Activated CD4-positive, alpha-beta T cell treated with anti-CD3 and anti-CD28 coated beads, Interleukin-2, amount 50 U/mL, for 1 hour (primary cell): ENCODE measurements around the gene TTC7B.

Experiments used
- DNase-seq: peaks from one replicate; pipeline ENCODE4 v3.0.0-alpha.2; 2020

TTC7B gene

DNA sequence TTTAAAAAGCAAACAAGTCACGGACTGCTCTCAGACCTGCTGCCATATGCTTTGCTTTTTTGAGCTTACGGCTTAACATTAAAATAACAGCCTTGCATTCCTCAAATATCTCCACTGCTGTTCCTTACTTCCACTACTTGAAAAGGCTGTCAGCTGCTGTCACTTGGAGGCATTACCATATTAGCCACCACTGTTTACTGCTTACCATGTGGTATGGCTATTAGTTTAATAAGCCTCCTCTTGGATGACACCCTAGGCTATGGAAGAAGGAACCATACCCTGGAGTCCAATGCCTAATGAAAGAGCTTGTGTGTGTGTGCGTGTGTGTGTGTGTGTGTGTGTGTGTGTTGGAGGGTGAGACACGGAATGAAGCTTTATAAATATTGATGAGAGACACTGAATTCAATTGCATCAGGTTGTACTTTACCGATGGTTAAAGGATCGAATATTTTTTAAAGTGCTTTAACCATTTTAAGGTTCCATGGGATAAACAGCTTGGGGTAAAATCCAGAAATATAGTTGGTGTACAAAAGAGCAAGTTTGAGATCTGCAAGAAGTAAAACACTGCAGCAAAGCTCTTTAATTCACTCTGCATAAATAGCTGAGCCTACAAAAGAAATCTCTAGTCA lies 174.5 kb downstream of the TTC7B start:
- DNase-seq = no peak

DNA sequence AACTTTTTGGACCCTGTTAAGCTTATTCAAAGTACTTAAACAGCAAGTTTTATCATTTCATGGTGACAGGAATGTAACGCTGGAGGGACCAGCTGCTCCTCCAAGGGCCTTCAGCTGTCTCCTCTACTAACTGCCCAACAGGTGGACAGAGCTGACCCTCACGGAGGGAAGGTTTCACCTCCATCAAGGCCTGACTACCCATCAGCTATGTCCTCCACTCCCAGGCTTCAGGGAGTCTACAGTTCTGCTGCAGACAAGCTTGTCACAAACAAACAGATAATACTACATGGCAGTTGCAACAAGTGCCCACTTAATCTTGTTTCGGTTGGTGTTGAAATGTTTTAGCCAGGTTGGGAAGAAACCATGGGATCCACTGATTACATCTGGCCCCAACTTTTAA lies 175.1 kb downstream of the TTC7B start:
- DNase-seq = no peak

DNA sequence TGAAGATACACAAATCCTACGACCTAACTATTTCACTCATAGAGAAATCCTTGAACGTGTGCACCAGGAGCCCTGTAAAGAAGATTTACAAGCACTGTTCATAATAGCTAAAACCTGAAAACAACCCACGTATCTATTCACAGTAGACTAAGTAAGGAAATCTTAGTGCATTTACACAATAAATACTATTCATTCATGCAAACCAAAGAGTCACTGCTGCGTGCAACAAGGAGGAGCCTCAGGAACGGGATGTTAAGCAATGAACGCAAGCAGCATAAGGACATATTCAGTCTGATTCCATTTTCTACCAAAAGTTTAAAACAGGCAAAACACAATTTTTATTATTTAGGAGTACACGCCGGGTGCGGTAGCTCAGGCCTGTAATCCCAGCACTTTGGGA lies 176.6 kb downstream of the TTC7B start:
- no peak for DNase-seq

DNA sequence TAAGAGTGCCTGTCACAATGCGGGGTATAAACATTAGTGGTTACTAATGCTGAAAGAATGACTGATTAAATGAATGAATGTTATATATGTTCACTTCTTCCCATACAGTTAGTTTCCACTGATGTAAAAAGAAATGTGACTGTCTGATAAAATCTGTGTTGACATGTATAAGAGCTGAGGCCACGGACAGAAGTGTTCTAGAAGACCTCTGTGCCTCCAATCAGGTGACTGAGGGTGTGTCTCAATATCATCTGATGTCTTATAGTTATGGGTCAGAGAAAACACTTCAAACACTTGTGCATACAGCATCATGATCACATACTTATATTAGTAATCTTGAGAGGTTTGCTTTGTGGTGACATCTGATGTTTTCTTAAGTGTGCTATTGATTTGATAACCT lies 183.4 kb downstream of the TTC7B start:
- DNase-seq = no peak

DNA sequence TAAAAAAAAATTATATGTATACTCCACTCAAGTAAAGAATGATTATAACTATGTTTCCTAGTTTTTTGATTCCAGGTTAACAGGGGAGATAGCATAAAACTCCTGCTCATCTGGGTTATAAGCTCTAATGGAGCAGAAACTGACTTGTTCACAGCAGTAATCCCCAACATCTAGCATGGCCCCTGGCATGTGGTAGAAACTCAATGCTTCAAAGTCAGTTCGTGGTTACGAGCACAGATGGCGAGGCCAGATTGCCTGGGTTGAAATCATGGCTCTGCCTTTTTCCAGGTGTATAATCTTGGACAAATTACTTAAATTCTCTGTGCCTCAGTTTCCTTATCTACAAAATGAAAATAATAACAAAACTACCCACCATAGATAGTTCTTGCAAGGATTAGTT lies 183.8 kb downstream of the TTC7B start:
- DNase-seq = no peak

DNA sequence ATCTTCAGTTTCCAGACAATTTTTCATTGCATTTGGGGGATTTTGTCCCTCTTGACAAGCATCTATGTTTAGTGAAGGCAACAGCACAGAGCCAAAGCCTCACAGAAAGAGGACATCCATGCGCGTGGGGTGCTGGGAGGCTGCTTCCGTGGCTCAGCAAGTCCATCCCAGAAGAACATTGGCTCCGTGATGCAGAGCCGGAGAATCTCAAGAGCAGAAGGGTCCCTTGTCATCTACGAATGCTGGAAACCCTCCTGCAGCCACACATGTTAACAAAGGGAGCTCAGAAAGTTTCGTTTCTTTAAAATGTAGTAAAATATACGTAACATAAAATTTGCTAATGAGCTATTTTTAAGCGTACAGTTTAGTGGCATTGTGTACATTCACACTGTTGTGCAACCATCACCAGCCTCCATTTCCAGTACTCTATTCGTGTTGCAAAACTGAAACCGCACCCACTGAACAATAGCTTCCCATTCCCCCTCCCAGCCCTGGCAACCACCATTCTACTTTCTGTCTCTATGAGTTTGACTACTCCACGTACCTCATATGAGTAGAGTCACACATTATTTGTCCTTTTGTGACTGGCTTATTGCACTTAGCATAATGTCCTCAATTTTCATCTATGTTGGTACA lies 185.9 kb downstream of the TTC7B start:
- DNase-seq = no peak

DNA sequence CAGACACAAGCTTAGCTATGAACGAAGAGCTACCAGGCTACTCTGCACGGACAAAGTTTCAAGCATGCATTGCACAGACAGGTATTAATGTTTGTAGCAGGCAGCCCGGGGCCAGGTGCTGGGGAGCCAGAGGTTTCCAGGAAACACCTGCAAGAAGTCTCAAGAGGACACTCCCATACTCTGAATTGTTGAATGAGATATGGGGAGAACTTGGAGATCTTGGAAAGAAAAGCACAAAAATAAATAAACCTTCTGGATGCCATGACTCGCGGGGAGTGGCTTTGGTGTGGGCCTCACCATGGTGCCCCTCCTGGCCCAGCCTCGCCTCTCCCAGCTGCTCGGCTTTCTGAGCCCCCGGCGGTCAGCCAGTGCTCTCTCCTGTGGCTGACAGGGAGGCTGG lies 186.8 kb downstream of the TTC7B start:
- no peak for DNase-seq

DNA sequence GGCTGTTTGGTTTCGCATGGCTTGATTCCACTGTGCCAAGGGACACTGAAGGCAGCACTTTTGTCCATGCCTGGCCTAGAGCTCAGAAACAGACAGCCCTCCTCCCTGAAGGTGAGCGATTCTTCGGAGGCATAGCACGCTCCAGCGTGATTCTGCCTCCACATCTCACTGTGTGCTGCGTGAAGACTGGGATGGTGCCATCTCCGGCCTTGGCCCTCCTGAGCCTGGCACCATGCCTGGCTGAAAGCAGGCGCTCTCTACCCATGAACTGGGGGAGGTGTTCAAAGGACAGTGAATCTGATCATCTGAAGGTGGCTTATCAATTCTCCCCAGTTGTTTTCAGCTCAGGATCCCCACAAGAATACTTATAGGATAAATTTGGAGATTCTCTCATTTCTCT lies 187.4 kb downstream of the TTC7B start:
- DNase-seq = no peak

DNA sequence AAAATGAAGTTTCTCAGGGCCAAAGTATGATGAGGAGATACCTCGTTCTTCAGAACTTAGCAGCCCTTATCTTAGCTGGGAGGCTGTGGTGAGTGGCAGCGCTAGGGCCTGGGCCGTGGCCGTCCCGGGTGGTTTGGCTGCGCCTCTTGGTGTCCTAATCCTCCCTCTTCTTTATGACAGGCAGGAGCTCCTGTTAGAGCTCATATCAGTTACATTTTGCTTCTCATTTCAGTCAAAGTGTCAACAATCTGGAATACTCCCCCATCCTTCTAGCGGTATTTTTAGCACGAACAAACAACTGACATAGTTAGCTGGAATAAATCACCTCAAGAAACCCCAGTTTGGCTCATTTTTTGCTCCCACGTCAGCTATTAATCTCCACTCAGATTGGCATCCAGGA lies 188.8 kb downstream of the TTC7B start:
- no peak for DNase-seq

DNA sequence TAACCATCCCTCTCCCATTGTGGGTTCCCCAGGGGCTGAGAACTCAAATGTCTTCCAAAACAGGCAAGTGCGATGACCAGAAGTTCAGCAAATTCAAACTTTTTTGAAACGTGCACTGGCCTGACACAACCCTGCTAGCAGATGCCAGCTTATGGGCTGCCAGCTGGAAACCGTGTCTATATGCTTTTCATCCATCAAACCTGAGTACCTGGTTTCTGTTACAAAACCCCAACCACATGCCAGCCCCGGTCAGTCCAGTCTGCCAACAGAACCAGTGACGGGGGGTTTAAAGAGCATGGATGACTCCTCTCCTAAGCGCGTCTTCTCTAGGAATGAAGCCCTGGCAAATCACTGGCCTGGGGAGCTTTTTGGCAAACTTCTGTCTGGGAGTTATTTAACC lies 189.7 kb downstream of the TTC7B start:
- no peak for DNase-seq

DNA sequence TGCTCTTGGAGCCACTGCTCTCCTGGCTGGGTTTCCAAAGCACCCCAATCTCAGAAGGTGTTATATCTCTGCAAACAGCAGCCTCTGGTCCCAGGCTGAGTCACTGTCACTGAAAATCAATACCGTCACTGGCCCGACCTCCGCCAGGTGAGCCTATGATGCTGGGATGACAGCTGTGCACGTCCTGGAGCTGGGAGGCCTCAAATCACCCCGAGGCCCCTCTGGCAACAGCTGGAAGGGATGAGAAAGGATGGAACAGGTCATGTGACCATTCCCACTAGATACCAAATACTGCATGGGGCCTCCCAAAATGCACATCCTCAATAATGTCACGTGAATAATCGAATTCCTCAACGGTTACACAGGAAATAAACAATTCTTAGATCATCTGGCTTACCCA lies 190.8 kb downstream of the TTC7B start:
- DNase-seq = no peak

DNA sequence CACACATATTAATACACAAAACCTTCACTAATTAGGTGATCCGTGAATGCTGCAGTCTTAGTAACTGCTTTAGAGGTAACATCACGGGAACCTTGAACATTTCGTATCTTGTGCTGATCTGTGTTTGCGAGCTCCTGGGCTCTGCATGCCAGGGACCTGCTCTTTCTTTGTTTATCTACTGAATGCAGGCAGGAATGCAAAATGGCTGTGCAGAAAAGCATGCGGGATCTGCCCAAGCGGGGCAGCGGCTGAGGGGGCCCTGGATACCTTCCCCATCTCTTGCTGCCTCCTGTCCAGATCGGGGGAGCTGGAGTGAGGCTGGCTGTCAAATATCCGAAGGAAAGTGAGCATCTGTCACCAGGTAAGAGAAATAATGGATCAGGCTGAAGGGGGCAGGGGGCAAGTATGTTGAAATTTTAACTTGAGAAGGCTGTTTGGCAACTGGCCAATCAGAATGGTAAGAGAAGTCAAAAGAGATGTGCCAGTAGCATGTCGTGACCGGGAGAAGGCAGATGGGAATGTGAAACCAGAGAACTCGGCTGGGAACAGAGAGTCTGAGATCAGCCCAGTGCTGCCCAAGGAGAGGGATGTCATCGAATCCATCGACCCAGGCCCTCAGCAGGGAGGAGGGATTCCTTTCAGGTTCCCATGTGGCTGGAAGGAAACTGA lies 191.4 kb downstream of the TTC7B start:
- no peak for DNase-seq

DNA sequence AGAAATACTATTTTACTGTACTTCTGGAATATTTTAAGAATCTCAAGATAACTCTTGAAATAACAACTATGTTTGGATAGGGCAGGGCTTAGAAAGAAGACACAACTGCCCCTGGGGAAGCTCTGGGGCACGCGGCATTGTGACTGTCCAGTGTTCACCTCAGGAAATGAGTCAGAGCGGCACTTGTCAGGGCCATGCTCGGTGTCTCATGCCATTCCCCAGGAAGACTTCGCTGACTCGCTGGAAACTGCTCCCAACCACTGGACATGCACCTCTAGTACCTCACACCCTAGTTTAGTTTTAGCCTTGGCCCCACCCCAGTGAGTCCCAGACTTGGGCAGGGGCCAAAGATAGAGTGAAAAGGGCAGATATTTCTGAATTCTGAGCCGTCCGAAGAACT lies 192.0 kb downstream of the TTC7B start:
- DNase-seq = no peak

DNA sequence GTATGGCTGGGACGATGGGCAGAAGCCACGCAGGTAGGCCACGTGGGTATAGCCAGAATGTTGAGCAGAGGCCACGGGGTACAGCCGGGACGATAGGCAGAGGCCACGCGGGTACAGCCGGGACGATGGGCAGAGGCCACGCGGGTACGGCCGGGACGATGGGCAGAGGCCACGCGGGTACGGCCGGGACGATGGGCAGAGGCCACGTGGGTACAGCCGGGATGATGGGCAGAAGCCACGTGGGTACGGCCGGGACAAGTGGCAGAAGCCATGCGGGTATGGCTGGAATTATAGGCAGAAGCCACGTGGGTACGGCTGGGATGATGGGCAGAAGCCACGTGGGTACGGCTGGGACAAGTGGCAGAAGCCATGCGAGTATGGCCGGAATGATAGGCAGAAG lies 195.0 kb downstream of the TTC7B start:
- no peak for DNase-seq

DNA sequence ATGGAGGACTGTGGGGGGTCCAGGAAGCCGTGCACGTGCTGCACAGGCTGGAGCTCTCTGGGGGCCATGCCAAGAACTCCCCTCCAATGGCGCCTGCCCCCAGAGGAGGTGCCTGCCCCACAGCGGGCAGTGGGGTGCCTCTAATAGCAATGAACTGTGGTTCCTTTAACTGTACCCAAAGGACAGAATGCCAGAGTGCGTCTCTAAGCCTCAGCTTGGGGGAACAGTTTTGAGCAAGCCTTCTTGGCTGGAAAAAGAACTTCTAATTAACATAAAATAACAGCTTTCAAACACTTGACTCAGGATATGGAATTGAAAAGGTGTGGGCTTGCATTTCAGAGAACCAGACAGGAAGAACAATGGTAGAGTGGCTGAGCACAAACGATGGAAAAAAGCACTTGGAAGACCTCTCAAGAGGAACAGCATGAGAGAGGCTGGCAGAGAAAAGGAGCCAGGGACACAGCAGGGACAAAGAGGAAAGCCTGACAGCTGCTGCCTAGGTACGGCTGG lies 195.6 kb downstream of the TTC7B start:
- DNase-seq = no peak

DNA sequence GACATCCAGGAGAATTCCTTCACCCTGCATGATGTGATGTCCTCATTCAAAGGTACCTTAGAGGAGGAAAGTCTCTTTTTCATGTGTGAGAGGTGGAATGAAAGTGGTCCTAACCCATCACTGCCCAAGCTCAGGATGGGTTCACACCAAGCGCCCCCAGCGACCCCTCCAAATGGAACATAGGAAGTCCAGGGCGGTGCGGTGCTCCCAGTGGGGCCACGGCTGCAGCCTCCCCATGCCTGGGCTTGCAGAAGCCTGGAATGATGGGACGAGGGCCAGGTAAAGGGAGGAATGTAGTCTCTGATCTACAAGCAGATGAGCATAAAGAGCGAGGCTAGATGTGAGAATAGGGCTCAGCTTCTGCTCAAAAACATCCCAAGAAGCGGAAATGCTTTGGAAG lies 196.3 kb downstream of the TTC7B start:
- no peak for DNase-seq

DNA sequence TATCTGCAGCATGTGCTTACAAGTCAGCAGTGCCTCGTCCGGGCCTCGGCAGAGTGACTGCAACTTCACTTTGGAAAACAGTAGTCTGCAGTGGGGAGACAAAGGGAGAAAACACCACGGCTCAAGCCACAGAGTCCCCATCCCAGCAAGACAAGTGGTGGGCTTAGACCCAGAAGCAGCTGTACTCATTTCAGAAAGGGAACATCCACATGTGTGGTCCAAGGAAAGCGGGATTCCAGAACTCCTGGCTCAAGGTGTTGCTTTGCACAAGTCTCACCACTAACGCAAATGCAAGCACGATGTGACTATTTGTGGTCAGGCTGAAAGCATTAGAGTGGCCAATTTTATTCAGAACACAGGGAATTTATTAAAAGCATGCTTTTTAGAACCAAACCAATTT lies 198.3 kb downstream of the TTC7B start:
- DNase-seq = no peak

DNA sequence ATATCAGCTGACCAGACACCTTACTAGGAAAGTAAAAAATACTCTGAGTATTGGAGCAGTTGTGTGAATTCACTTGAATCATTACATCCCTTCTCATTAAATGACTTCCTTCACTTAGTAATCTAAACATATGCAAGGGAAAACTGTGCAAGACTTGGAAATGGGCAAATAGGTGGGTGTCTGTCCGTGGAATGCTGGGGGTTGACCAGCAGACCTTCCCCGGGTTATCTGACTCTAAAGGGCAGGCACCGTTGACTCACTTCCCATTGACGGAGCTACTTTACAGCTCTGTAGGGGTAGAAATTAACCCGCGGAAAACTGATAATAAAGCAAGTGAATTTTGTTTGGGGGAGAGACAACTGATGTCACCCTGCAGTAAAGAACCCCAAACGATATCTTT lies 199.3 kb downstream of the TTC7B start:
- no peak for DNase-seq

DNA sequence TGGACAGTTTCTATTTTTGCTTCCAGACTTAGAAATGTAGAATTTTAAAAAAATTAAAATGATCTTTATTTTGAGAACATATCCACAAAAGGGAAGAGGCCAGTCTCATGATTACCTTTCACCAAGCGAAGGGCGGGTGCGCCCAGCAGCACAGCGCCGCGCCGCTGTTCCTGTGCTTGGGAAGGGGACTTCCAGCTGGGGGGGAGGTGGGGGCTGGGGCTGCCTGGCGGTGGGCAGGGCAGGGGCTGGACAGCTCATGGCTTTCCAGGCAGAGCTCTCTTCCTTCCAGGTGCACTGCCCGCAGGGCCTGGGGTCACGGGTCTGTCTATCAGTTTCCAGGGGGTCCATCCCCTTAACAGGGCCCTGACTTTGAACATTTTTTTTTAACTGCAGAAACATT lies 199.9 kb downstream of the TTC7B start:
- no peak for DNase-seq

DNA sequence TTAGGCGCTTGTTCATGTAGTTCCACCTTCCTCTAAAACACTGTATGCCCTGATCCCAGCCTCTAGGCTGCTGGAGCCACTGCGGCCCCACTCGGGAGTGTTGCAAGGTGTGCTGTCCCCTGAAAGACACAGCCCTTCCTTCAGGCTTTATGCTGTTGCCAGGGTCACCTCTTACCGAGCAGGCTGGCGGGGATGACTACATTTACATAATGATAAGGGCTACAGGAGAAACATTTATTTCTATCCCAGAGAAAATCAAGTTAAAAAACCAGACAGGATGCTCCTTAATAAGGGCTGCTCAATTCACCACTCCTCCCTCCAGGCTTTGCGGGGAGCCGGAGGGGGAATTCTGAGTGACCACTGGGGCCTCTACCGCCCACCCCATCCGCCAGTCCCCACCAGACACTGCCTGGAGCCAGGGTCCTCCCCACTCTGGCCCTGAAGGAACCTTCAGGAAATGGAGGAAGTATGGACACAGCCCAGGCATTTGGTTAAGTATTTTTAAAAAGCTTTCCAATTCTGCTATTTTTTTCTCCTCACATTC lies 200.6 kb downstream of the TTC7B start:
- no peak for DNase-seq

DNA sequence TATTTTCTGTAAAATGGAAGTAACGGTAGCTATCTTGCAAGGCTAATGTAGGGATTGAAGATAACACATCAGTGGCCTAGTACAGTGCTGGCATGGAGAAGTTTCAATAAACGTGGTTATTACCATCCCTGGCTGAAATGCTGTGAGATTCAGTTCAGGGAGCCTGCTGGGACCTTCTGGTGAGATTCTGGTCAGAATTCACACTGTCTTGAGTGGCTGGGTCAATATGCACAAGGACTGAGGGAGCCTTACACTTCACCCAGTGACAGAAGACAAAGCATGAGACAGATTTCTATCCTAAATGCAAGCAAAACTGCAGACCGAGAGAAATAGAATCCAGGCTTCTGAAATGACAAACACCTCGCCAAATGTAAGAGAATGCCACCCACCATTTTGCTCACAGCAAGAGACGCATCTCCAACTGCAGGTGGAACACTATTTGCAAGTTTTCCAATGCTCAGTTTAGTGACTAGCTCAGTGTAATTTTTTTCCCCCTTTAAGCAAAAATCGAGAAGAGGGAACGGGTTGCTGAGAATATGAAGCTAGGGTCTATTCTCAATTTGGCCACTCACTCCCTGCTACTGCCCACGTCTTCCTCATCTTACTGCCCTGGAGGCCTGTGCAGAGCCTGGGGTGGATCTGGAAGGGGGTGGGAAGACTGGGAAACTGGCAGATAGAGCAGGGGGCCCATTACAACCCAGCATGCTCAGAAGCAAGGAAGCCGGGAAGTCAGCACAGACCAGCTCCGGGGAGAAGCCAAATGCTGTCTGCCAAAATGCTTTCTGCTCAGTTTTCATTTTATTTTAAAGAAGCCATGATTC lies 201.3 kb downstream of the TTC7B start:
- no peak for DNase-seq

DNA sequence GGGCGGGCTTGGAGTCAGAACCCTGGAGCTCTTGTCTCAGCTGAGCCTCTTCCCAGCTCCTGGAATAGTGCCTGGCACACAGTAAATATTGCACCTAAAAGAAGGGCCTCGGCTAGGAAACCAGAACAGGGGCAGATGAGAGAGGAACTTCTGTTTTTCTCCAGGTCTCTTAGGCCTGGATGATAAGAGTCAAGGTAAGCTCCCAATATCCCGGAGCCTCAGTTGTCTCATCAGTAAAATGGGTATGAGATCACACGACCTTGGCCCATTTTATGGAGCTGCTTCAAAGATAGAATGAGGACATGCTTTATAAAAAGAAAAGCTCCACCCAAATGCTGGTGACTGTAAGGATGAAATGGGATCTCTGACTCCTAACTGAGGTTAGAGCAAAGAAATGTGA lies 202.2 kb downstream of the TTC7B start:
- no peak for DNase-seq

DNA sequence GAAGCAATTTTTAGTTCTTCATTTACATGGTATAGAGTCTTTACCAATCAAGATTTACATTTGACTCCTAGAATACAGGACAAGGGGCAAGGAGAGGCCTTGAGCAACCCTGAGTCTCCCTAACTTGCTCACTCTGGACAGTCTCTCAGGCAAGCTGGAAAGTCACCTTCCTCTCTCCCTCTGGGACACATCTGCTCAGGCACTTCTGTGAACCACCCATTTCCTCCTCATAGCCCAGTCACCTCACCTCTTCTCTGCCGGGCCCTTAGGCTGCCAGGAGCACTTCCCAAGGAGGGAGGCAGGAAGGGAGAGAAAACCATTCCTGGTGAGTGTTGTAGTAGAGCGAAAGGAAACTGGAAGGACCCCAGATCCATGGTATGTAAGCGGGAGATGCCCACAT lies 202.8 kb downstream of the TTC7B start:
- DNase-seq = no peak
